Stimulated activated CD4-positive, alpha-beta T cell treated with anti-CD3 and anti-CD28 coated beads, Interleukin-12 subunit alpha, Interleukin-12 subunit beta, amount 100 ng/mL, for 4 hours (primary cell): ENCODE data around the gene C11orf58.

Experiments
- DNase-seq: peaks from one replicate; pipeline ENCODE4 v3.0.0-alpha.2; 2020

The C11orf58 gene

DNA sequence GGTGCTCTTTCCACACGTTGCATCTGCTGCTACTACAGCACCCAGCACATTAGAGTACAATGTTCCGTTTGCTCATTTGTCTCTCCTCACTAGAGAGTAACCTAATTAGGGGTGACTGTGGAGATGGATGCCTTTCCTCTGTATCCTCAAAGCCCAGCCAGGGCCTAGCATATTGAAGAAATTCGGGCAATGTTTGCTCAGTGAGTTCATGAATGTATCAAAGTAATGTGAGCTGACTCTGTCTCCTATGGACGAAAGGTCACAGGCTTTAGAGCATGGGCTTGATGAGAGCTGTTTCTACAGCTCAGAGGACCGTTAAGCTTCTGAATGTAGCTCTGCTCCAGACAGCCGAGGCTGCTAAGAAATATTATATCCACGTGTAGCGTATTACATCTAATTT is 67.5 kb downstream of the C11orf58 start:
- no peak for DNase-seq

DNA sequence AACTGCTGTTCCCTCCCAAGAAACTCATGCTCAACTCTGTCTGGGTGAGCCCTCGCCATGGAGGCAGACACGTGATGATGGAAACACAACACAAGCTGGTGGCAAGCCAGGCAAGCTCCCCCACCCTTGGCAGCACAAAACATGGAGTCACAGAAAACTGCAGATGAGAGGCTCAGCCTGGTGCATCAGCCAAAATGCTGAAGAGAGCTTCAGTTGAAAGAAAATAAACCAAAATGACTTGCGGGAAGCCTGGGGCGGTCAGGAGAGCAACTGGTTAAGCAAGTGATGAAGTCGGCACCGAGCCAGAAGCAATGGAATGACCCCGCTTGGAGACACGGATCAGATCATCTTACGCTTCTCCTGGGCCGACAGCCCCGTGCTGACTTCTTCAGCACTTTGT is 68.3 kb downstream of the C11orf58 start:
- no peak for DNase-seq

DNA sequence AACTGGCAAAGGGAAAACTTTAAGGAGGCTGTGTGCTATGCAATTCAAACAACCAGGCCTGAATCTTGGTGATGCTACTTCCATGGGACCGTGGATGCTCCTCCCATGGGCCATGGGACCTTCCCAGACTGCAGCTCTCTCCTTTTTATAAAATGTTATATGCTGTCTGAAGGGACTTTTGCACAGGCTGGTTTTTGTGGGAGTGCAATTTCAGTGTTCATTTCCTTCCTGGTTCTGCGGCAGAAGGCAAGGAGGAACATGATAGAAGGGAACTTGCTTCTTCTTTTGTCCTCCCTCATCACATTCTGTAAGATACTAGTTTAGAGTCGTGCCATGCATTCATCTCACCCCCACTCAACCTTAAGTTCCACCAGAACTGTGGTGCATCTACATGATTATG is 68.9 kb downstream of the C11orf58 start:
- DNase-seq, result no peak
